Measurements from ENCODE around the gene ANKRD29. TPM values are rescaled to one million over a fixed set of nuclear protein-coding genes. Genes with fewer than 3 reads are reported as not detected.

Gene ANKRD29
- total and polyA plus RNA-seq, 10 of the 15 experiments (the other 5 are each of a cell fraction or from before 2014, with no cell fraction given), result 0.53 to 9.2 (median 1.6) TPM

DNA sequence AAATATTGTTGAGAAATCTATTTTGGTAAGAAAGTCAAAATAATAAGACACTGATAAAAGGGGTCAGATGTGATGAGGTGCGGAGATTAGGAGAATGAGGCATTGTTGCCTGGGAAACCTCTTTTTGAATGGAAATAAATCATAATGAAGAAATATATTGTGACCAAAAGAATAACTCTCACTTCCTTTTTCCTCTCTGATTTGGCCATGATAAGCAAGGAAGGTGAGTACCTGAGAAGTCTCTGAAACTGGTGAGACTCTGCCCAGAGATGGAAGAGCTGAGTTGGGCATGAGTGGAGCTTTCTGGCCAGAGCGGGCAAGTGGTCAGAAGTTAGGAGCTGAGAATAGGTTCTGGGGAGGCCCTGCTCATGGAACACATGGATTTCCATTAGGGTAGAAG, 38.3 kb upstream of the ANKRD29 start:
- H3K27ac ChIP-seq (ENCODE audit: control insufficient read depth, insufficient read depth), result no peak overlapping the region

More for the DNA sequence above, 38.3 kb upstream of the ANKRD29 start:
- peak; percentile 74 for ATAC-seq
- intact Hi-C loops (cut with micrococcal nuclease; ENCODE audit: unreplicated experiment) (loop anchor here (5.0 kb wide), 1 partner anchor 204 kb away; no protein-coding TSS in a partner anchor), in situ Hi-C loops (cut with MboI) (loop anchor here (5.0 kb wide), 1 partner anchor 74 kb away; no protein-coding TSS in a partner anchor)
- Histone ChIP-seq H3K4me2 (ENCODE audit: control insufficient read depth, insufficient read depth) (no peak overlapping the region), H3K4me3 (no peak overlapping the region), H3K27me3 (replicated peaks in 1 of 2; ENCODE audit: control insufficient read depth in 2 of 2, insufficient read depth in 2 of 2, low read length in 1 of 2) (no peaks in the 10 kb centered on the region), H3K9ac (ENCODE audit: control insufficient read depth, insufficient read depth, low read length) (no peak overlapping the region), H4K20me1 (ENCODE audit: control insufficient read depth, insufficient read depth) (no peaks in the 10 kb centered on the region), H3K79me2 (ENCODE audit: control insufficient read depth, insufficient read depth, low read length) (no peaks in the 10 kb centered on the region), H3K4me1 (ENCODE audit: control insufficient read depth, insufficient read depth, low read length) (no peaks in the 10 kb centered on the region), H2AFZ (ENCODE audit: control insufficient read depth, low read depth, low read length) (no peak overlapping the region), H3K9me3 (replicated peaks; ENCODE audit: control insufficient read depth, insufficient read depth, low read length) (no peaks in the 10 kb centered on the region), H3K36me3 (ENCODE audit: control insufficient read depth in 2 of 2, insufficient read depth in 2 of 2, low read length in 1 of 2) (no peaks in the 10 kb centered on the region)
- ChIA-PET POLR2A (no interaction called here), RAD21 (ENCODE audit: unreplicated experiment) (interaction anchor here (7.5 kb wide), 1 partner anchor 76 kb away, joined by 148 read pairs; no protein-coding TSS in a partner anchor), SMC1A (ENCODE audit: uncharacterized antibody, unreplicated experiment) (interaction anchor here (0.6 to 6.9 kb wide), 2 partner anchors 74 to 663 kb away, joined by 4 to 167 read pairs; no protein-coding TSS in a partner anchor), CTCF (interaction anchor here (0.7 to 7.1 kb wide), 5 partner anchors 21 to 213 kb away, joined by 3 to 233 read pairs (median 5); no protein-coding TSS in a partner anchor)
- BruUV-seq (replicated peaks), result no TSS peak
- DNase-seq (ENCODE audit: low read depth, low spot score), result no peak
- WGBS (ENCODE audit: insufficient coverage, insufficient replicate concordance, low lambda C conversion rate, missing lambda C conversion rate), result 46% methylated on average over 2 of the region's 2 CpGs
- TF ChIP-seq JUNB (IDR thresholded peaks at IDR 0.05) (0 out of 2 replicates have a peak, but pooled peaks have one; percentile 5), EED (IDR thresholded peaks at IDR 0.05; ENCODE audit: low read depth) (0 out of 2 replicates have a peak, but pooled peaks have one; percentile 24), MTA2 (IDR thresholded peaks at IDR 0.05; ENCODE audit: low read depth) (peak; percentile 73), MYC (IDR thresholded peaks at IDR 0.05; ENCODE audit: insufficient read depth, insufficient read length, insufficient replicate concordance, low read length, severe bottlenecking) (no peak), SPI1 (IDR thresholded peaks at IDR 0.05; ENCODE audit: borderline replicate concordance, insufficient read depth, low read depth, low read length) (peak; percentile 86; the same call in 1 of the 2 replicates), FOXK2 (IDR thresholded peaks at IDR 0.05) (no peak), DPF2 (IDR thresholded peaks at IDR 0.05) (0 out of 2 replicates have a peak, but pooled peaks have one; percentile 44), IKZF2 (IDR thresholded peaks at IDR 0.05) (peak; percentile 57; a peak in 1 of 4 replicates)
- TF ChIP-seq, protein P1, sequence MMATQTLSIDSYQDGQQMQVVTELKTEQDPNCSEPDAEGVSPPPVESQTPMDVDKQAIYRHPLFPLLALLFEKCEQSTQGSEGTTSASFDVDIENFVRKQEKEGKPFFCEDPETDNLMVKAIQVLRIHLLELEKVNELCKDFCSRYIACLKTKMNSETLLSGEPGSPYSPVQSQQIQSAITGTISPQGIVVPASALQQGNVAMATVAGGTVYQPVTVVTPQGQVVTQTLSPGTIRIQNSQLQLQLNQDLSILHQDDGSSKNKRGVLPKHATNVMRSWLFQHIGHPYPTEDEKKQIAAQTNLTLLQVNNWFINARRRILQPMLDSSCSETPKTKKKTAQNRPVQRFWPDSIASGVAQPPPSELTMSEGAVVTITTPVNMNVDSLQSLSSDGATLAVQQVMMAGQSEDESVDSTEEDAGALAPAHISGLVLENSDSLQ (IDR thresholded peaks at IDR 0.05), result peak; percentile 48; the same call in 1 of the 2 replicates
- no peak for FAIRE-seq
